ENCODE data around the gene TRIP12. TPM values are rescaled to one million over a fixed set of nuclear protein-coding genes. Genes with fewer than 3 reads are reported as not detected.

Gene TRIP12
- total and polyA plus RNA-seq, 2 experiments from 2014 or later = 21.5 to 133 TPM

DNA sequence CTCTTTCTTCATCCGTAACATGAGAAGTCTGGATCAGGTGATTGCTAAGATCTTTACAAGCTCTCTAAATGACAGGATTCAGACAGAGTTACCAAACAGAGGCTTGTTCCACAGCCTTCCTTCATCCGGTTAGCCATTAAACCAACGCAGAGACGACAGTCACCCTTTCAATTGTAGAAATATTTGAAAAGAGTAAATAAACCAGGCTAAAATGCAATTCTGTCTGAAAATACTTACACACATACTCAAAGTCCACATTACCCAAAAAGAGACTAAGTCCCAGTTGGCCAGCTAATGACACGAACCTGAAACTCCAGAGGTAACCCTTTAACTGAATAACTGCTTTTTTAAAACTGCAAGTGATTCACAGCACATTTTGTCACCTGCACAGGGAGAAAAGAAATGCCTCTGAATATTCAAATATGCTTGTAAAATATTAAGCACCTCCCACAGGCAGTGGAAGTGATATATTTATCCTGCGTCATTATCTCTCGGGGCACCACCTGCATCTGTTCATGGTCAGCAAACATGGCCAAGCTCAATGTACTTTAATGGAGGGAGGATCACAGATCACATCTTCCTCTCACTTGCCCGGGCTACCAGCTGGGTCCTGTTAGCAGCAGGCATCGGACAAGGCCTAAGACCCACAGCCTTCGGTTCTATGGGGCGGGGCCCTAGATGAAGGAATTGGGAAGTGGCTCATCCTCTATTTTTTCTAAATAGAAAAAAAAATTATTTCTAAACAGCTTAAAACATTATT is 168.7 kb downstream of the TRIP12 start:
- no peaks in the 10 kb centered on the region for H4K20me1 ChIP-seq (replicated peaks; ENCODE audit: insufficient read depth)
- DNase-seq (ENCODE audit: low spot score) = peak; percentile 28
- Mint-ChIP-seq H3K9me3 (peaks cover 2% of the 10 kb centered on the region; the same call in 1 of the 3 replicates), H3K27me3 (ENCODE audit: insufficient read depth, low read depth, poor library complexity) (no peaks in the 10 kb centered on the region), H3K4me3 (no peak overlapping the region), H3K36me3 (ENCODE audit: low read depth) (no peaks in the 10 kb centered on the region; the same call in 2 of the 3 replicates), H3K27ac (no peak overlapping the region), H3K4me1 (peaks cover 14% of the 10 kb centered on the region)
- no peaks in the 10 kb centered on the region for H3F3A ChIP-seq (replicated peaks; ENCODE audit: low read depth)
- no peaks in the 10 kb centered on the region; the same call in 1 of the 2 replicates for H3K4me1 ChIP-seq (ENCODE audit: insufficient read depth)
- H3K79me2 ChIP-seq (replicated peaks; ENCODE audit: insufficient read depth) = no peaks in the 10 kb centered on the region
- no peak overlapping the region for H3K4me3 ChIP-seq
- H3K27me3 ChIP-seq (ENCODE audit: insufficient read depth) = no peaks in the 10 kb centered on the region
- no peak; the same call in 2 of the 3 replicates for ATAC-seq
- H3K9me2 ChIP-seq (ENCODE audit: insufficient read depth) = no peaks in the 10 kb centered on the region
- no peaks in the 10 kb centered on the region for H3K36me3 ChIP-seq (ENCODE audit: insufficient read depth)
- H3K27ac ChIP-seq (ENCODE audit: low read depth) = no peak overlapping the region
- no peak for TF ChIP-seq CREB1 (CRISPR knock-in tag; IDR thresholded peaks at IDR 0.05; ENCODE audit: low read depth)
- H3K4me2 ChIP-seq = no peak overlapping the region
- no peak overlapping the region for H2AFZ ChIP-seq

GRCh38 chr2:229749779-229750178 is 172.0 kb downstream of the TRIP12 start:
- no peak overlapping the region for H3K4me2 ChIP-seq
- no peak overlapping the region for H3K4me3 Mint-ChIP-seq
- DNase-seq (ENCODE audit: low spot score) = no peak
- H3K79me2 ChIP-seq (replicated peaks; ENCODE audit: insufficient read depth) = no peaks in the 10 kb centered on the region
- H3K9me2 ChIP-seq (ENCODE audit: insufficient read depth) = no peaks in the 10 kb centered on the region
- no peak for ATAC-seq
- H4K20me1 ChIP-seq (replicated peaks; ENCODE audit: insufficient read depth) = no peaks in the 10 kb centered on the region
- H3K4me3 ChIP-seq = no peak overlapping the region
- H3F3A ChIP-seq (replicated peaks; ENCODE audit: low read depth) = no peaks in the 10 kb centered on the region
- peaks cover 4% of the 10 kb centered on the region; the same call in 1 of the 3 replicates for H3K36me3 Mint-ChIP-seq (ENCODE audit: low read depth)
- H3K9me3 Mint-ChIP-seq = peaks cover 7% of the 10 kb centered on the region; the same call in 2 of the 3 replicates
- H3K4me1 Mint-ChIP-seq = peaks cover 14% of the 10 kb centered on the region
- no peaks in the 10 kb centered on the region for H3K36me3 ChIP-seq (ENCODE audit: insufficient read depth)
- H3K27me3 Mint-ChIP-seq (ENCODE audit: insufficient read depth, low read depth, poor library complexity) = no peaks in the 10 kb centered on the region
- H3K27me3 ChIP-seq (ENCODE audit: insufficient read depth) = no peaks in the 10 kb centered on the region
- H3K27ac Mint-ChIP-seq = no peak overlapping the region
- H3K4me1 ChIP-seq (ENCODE audit: insufficient read depth) = no peaks in the 10 kb centered on the region; the same call in 1 of the 2 replicates
- no peak overlapping the region for H3K27ac ChIP-seq (ENCODE audit: low read depth)
- no peak overlapping the region for H2AFZ ChIP-seq
- no peak for TF ChIP-seq STAT1 (IDR thresholded peaks at IDR 0.05; ENCODE audit: unreplicated experiment)
- TF ChIP-seq, protein P1, sequence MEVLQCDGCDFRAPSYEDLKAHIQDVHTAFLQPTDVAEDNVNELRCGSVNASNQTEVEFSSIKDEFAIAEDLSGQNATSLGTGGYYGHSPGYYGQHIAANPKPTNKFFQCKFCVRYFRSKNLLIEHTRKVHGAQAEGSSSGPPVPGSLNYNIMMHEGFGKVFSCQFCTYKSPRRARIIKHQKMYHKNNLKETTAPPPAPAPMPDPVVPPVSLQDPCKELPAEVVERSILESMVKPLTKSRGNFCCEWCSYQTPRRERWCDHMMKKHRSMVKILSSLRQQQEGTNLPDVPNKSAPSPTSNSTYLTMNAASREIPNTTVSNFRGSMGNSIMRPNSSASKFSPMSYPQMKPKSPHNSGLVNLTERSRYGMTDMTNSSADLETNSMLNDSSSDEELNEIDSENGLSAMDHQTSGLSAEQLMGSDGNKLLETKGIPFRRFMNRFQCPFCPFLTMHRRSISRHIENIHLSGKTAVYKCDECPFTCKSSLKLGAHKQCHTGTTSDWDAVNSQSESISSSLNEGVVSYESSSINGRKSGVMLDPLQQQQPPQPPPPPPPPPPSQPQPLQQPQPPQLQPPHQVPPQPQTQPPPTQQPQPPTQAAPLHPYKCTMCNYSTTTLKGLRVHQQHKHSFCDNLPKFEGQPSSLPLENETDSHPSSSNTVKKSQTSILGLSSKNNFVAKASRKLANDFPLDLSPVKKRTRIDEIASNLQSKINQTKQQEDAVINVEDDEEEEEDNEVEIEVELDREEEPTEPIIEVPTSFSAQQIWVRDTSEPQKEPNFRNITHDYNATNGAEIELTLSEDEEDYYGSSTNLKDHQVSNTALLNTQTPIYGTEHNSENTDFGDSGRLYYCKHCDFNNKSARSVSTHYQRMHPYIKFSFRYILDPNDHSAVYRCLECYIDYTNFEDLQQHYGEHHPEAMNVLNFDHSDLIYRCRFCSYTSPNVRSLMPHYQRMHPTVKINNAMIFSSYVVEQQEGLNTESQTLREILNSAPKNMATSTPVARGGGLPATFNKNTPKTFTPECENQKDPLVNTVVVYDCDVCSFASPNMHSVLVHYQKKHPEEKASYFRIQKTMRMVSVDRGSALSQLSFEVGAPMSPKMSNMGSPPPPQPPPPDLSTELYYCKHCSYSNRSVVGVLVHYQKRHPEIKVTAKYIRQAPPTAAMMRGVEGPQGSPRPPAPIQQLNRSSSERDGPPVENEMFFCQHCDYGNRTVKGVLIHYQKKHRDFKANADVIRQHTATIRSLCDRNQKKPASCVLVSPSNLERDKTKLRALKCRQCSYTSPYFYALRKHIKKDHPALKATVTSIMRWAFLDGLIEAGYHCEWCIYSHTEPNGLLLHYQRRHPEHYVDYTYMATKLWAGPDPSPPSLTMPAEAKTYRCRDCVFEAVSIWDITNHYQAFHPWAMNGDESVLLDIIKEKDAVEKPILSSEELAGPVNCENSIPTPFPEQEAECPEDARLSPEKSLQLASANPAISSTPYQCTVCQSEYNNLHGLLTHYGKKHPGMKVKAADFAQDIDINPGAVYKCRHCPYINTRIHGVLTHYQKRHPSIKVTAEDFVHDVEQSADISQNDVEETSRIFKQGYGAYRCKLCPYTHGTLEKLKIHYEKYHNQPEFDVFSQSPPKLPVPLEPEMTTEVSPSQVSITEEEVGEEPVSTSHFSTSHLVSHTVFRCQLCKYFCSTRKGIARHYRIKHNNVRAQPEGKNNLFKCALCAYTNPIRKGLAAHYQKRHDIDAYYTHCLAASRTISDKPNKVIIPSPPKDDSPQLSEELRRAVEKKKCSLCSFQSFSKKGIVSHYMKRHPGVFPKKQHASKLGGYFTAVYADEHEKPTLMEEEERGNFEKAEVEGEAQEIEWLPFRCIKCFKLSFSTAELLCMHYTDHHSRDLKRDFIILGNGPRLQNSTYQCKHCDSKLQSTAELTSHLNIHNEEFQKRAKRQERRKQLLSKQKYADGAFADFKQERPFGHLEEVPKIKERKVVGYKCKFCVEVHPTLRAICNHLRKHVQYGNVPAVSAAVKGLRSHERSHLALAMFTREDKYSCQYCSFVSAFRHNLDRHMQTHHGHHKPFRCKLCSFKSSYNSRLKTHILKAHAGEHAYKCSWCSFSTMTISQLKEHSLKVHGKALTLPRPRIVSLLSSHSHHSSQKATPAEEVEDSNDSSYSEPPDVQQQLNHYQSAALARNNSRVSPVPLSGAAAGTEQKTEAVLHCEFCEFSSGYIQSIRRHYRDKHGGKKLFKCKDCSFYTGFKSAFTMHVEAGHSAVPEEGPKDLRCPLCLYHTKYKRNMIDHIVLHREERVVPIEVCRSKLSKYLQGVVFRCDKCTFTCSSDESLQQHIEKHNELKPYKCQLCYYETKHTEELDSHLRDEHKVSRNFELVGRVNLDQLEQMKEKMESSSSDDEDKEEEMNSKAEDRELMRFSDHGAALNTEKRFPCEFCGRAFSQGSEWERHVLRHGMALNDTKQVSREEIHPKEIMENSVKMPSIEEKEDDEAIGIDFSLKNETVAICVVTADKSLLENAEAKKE (CRISPR knock-in tag; IDR thresholded peaks at IDR 0.05) = no peak
- TF ChIP-seq EZH2phosphoT487 (IDR thresholded peaks at IDR 0.05; ENCODE audit: unreplicated experiment) = no peak
- no peak for TF ChIP-seq EZH2 (IDR thresholded peaks at IDR 0.05; ENCODE audit: low read depth, unreplicated experiment)
- TF ChIP-seq ZNF114 (CRISPR knock-in tag; IDR thresholded peaks at IDR 0.05) = no peak
- no peak for TF ChIP-seq REST (IDR thresholded peaks at IDR 0.05; ENCODE audit: unreplicated experiment)
- TF ChIP-seq JUNB (IDR thresholded peaks at IDR 0.05; ENCODE audit: unreplicated experiment) = no peak
- TF ChIP-seq POLR2AphosphoS5 (IDR thresholded peaks at IDR 0.05; ENCODE audit: low read depth) = no peak
- TF ChIP-seq, protein P2, sequence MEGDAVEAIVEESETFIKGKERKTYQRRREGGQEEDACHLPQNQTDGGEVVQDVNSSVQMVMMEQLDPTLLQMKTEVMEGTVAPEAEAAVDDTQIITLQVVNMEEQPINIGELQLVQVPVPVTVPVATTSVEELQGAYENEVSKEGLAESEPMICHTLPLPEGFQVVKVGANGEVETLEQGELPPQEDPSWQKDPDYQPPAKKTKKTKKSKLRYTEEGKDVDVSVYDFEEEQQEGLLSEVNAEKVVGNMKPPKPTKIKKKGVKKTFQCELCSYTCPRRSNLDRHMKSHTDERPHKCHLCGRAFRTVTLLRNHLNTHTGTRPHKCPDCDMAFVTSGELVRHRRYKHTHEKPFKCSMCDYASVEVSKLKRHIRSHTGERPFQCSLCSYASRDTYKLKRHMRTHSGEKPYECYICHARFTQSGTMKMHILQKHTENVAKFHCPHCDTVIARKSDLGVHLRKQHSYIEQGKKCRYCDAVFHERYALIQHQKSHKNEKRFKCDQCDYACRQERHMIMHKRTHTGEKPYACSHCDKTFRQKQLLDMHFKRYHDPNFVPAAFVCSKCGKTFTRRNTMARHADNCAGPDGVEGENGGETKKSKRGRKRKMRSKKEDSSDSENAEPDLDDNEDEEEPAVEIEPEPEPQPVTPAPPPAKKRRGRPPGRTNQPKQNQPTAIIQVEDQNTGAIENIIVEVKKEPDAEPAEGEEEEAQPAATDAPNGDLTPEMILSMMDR (conservative IDR thresholded peaks at IDR 0.05; ENCODE audit: low read depth in 2 of 2) = no peak

All from GM23338 (cell line).